Peyer's patch (tissue), 4 donors: ENCODE results near the gene TTYH1. TPM values are rescaled to one million over a fixed set of nuclear protein-coding genes. Genes with fewer than 3 reads are reported as not detected.

Source experiments
- DNase-seq, 3 donors: peaks; one replicate each; pipeline ENCODE4 v3.0.0-alpha.2; 2017 to 2019
- H3K27ac ChIP-seq, 4 donors: fragments of 200-600 bp; sonication (generic); one replicate each; pipeline ENCODE4 v1.5.1; 2016 to 2019
- H3K27me3 ChIP-seq, 2 donors: fragments of 200-600 bp; sonication (generic); one replicate each; pipeline ENCODE4 v1.5.1; 2019
- H3K36me3 ChIP-seq, 3 donors: fragments of 200-600 bp; sonication (generic); one replicate each; pipeline ENCODE4 v1.5.1; 2016 to 2019
- H3K4me1 ChIP-seq, 4 donors: fragments of 200-600 bp; sonication (generic); one replicate each; pipeline ENCODE4 v1.5.1; 2016 to 2019
- H3K4me3 ChIP-seq, 4 donors: fragments of 200-600 bp; sonication (generic); 1 replicate in 3 of 4; 2 replicates in 1 of 4; pipeline ENCODE4 v1.5.1; 2016 to 2019; ENCODE audit warnings: mild to moderate bottlenecking in 1 of 4
- H3K9me3 ChIP-seq, 4 donors: fragments of 200-600 bp; sonication (generic); one replicate each; pipeline ENCODE4 v1.5.1; 2016 to 2019; ENCODE audit warnings: mild to moderate bottlenecking in 1 of 4
- POLR2A ChIP-seq, 2 donors: fragments of 450-650 bp; IDR thresholded peaks; one replicate each; pipeline ENCODE4 v1.5.1; 2017; ENCODE audit warnings: antibody characterized with exemption in 2 of 2, mild to moderate bottlenecking in 2 of 2, moderate library complexity in 2 of 2
- total RNA-seq, 4 donors: library from RNA; depleted of rRNA; stranded (reverse); fragments of >200 nt; gene quantifications; one replicate each; pipeline ENCODE4 v1.1.0, GENCODE V29; 2016
- TF ChIP-seq, protein P1 (sequence below), 6 experiments: fragments of 450-650 bp in 4 of 6; fragments of 200-600 bp in 2 of 6; sonication (generic) in 1 of 6; IDR thresholded peaks; one replicate each; pipeline ENCODE4 v1.5.1; 2017 to 2019; ENCODE audit warnings: antibody characterized with exemption in 6 of 6, mild to moderate bottlenecking in 3 of 6, moderate library complexity in 1 of 6

Gene TTYH1
- total RNA-seq, 4 donors from 2014 or later, result 0.35 TPM; not detected in 3

DNA sequence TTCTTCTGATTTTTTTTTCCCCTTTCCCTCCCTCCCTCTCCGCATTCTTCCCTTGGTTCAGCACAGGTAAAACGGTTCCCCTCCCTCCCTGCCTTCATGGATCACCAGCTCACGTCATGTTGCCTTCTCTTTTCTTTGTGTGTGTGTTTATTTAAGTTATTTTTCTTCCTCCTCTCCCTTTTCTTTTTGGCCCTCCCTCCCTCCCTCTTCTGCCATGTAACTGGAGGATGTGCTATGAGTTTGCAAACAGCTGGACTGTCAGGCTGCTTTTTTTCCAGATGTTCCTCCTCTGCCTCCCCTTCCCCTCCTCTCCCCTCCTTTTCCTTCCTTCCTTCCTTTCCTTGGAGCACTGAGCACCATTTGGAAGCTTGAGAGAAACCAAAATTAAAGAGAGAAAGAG lies 46.3 kb downstream of the TTYH1 start:
- Histone ChIP-seq H3K9me3 (peaks cover 0 to 3% (median 0%) of the 10 kb centered on the region in 4 donors), H3K36me3 (peaks cover 0 to 55% (median 6%) of the 10 kb centered on the region in 3 donors), H3K27me3 (no peaks in the 10 kb centered on the region), H3K4me1 (peaks cover 3 to 48% (median 14%) of the 10 kb centered on the region in 4 donors), H3K27ac (peak overlapping the region in 3 of 4 donors; percentile 95 to 100 (median 99)), H3K4me3 (peak overlapping the region in 1 of 4 donors; percentile 65)
- no peak for DNase-seq
- TF ChIP-seq POLR2A (IDR thresholded peaks at IDR 0.05), result no peak
- TF ChIP-seq, protein P1, sequence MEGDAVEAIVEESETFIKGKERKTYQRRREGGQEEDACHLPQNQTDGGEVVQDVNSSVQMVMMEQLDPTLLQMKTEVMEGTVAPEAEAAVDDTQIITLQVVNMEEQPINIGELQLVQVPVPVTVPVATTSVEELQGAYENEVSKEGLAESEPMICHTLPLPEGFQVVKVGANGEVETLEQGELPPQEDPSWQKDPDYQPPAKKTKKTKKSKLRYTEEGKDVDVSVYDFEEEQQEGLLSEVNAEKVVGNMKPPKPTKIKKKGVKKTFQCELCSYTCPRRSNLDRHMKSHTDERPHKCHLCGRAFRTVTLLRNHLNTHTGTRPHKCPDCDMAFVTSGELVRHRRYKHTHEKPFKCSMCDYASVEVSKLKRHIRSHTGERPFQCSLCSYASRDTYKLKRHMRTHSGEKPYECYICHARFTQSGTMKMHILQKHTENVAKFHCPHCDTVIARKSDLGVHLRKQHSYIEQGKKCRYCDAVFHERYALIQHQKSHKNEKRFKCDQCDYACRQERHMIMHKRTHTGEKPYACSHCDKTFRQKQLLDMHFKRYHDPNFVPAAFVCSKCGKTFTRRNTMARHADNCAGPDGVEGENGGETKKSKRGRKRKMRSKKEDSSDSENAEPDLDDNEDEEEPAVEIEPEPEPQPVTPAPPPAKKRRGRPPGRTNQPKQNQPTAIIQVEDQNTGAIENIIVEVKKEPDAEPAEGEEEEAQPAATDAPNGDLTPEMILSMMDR (IDR thresholded peaks at IDR 0.05), result no peak

DNA sequence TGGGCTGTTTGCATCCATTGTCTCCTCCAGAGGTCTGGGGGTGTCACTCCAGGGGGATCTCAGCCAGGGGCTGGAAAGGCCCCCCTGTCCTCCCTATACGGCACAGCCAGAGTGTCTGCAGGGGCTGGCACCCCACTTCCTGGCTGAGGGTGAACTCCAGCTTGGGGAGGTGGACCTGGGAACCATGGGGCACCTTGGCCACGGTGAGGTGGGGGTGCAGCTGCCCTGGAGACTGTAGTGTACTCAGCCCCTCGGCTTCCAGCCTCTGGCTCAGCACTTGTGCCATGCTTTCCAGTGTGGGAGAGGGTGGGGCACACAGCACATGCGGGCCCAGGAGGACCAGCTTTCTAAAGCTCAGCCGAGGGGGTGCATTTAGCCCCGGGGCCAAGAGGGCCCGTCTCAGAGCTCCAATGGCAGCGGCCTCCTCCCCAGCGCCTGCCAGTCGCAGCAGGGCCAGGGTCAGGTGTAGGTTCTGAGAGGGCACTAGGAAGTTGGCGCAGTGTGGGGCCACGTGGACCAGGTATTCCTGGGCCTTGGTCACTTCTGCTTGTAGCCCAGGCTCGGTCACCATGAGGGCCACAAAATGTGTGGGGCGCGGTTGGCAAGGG lies 46.9 kb downstream of the TTYH1 start:
- Histone ChIP-seq H3K4me3 (peak overlapping the region; percentile 61 to 78 (median 70)), H3K36me3 (peaks cover 0 to 49% (median 6%) of the 10 kb centered on the region in 3 donors), H3K9me3 (peaks cover 0 to 3% (median 0%) of the 10 kb centered on the region in 4 donors), H3K4me1 (peaks cover 3 to 48% (median 14%) of the 10 kb centered on the region in 4 donors), H3K27me3 (no peaks in the 10 kb centered on the region), H3K27ac (peak overlapping the region; percentile 95 to 100 (median 98))
- TF ChIP-seq, protein P1 (IDR thresholded peaks at IDR 0.05), result no peak
- TF ChIP-seq POLR2A (IDR thresholded peaks at IDR 0.05), result no peak
- no peak for DNase-seq

DNA sequence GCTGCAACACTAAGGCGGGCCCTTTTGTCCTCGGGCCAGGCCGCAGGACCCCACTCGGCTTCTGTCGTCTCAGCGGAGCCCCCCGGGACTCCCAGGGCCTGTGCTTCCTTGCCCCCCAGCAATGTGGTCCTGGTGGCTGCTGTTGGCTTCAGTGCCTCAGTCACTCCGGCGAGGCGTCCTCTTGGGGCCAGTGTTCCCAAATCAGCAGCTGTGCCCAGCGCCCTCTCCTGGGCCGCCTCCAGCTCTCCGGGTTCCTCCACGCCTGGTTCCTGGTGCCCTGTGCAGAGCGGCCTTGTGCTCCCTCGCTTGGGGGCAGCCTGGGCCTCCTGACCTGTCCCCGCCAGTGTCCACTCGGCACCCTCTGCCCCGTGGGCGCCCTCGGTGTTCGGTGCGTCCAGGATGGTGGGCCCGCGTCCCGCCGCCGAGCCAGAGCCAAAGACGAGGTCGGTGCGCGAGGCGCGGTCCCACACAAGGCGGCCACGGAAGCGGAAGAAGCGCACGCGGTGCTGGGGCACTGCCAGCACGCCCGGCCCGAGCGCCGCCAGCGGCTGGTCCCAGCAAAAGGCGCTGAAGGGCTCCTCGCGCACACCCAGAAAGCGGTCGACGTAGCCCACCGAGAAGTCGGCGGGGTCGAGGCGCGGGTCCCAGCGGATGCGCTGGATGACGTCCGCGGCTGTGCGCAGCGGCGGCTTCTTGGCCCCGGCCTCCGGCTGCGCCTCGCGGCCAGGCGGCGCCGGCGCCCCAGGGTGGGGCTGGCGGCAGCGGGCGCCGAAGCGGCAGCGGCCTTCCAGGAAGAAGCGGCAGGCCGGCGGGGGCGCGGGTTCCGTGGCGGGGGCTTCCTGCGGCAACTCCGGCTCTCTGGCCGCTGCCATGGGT lies 47.6 kb downstream of the TTYH1 start:
- H3K4me1 ChIP-seq, result peaks cover 3 to 49% (median 14%) of the 10 kb centered on the region in 4 donors
- peak; percentile 70 to 87 (median 86) for DNase-seq
- no peaks in the 10 kb centered on the region for H3K27me3 ChIP-seq

DNA sequence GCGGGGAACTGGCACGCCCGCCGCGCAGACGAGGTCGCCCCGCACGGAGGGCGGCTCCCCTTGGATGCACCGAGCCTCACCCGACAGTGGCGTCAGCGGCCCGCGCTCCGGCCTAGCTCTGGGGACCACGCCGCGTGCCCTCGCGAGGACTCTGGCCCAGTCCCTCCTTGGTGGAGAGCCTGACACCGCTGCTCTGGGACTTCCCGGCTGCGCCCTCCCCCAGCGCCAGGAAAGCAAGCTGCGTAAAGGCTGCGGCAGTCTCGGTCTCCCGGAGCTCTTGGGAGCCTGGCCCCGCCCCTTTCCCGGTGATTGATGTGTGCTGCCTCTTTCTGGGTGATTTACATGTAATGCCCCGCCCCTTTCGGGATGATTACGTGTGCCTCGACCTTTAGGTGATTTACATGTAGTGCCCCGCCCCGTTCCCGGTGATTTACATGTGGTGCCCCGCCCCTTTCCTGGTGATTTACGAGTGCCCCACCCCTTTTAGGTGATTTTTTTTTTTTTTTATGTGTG lies 48.3 kb downstream of the TTYH1 start, which contains the start of gene LENG9:
TSS of gene LENG9 (minus strand) at position 248 of the 513 bp plus-strand sequence. CDS start 252 bp downstream, outside the sequence.
- H3K27me3 ChIP-seq, result no peaks in the 10 kb centered on the region
- peaks cover 3 to 56% (median 14%) of the 10 kb centered on the region in 4 donors for H3K4me1 ChIP-seq
- peak within 1 kb of the TSS; percentile 61 to 78 (median 70) for H3K4me3 ChIP-seq
- H3K9me3 ChIP-seq, result peaks cover 0 to 3% (median 0%) of the 10 kb centered on the region in 4 donors
- peaks cover 0 to 35% (median 0%) of the 10 kb centered on the region in 3 donors for H3K36me3 ChIP-seq
- peak; percentile 89 to 98 for TF ChIP-seq POLR2A (IDR thresholded peaks at IDR 0.05)
- TF ChIP-seq, protein P1 (IDR thresholded peaks at IDR 0.05), result peak in 1 of 6 experiments; percentile 4
- DNase-seq, result peak; percentile 99 to 100 (median 99)
- peak within 1 kb of the TSS; percentile 95 to 100 (median 98) for H3K27ac ChIP-seq

More for the DNA sequence above, 47.6 kb downstream of the TTYH1 start:
- peaks cover 0 to 42% (median 5%) of the 10 kb centered on the region in 3 donors for H3K36me3 ChIP-seq
- H3K4me3 ChIP-seq, result peak overlapping the region; percentile 61 to 78 (median 70)
- H3K9me3 ChIP-seq, result peaks cover 0 to 3% (median 0%) of the 10 kb centered on the region in 4 donors
- peak overlapping the region; percentile 95 to 100 (median 98) for H3K27ac ChIP-seq
- TF ChIP-seq, protein P1 (IDR thresholded peaks at IDR 0.05), result peak in 4 of 6 experiments; percentile 12 to 57 (median 44)
- TF ChIP-seq POLR2A (IDR thresholded peaks at IDR 0.05), result peak in 1 of 2 donors; percentile 38

DNA sequence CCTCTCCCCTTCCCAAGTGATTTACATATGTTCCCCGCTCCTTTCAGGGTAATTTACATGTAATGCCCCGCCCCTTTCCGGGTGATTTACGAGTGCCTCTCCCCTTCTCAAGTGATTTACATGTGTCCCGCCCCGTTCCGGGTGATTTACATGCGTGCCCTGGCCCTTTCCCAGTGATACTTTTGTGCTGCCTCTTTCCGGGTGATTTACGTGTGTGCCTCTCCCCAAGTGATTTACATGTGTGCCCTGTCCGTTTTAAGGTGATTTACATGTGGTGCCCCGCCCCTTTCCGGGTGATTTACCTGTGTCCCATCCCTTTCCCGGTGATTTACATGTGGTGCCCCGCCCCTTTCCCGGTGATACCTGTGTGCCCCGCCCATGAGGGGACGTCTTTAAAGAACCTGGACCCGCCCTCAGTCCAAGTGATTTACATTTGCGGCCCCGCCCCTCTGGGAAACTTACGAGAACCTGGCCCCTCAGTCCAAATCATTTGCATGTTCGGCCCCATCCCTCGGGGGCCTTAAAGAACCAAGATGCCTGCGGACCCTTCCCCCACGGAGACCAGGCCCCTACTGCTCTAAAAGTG lies 48.9 kb downstream of the TTYH1 start:
- Histone ChIP-seq H3K27ac (peak overlapping the region; percentile 95 to 100 (median 98)), H3K4me1 (peaks cover 3 to 59% (median 14%) of the 10 kb centered on the region in 4 donors), H3K4me3 (peak overlapping the region; percentile 61 to 78 (median 70)), H3K27me3 (no peaks in the 10 kb centered on the region), H3K9me3 (peaks cover 0 to 3% (median 0%) of the 10 kb centered on the region in 4 donors), H3K36me3 (peaks cover 0 to 29% (median 0%) of the 10 kb centered on the region in 3 donors)
- TF ChIP-seq POLR2A (IDR thresholded peaks at IDR 0.05), result no peak
- TF ChIP-seq, protein P1 (IDR thresholded peaks at IDR 0.05), result no peak
- DNase-seq, result peak; percentile 93 to 98 (median 95)
